ENCODE data around the gene COX7A2L.
A peak's percentile ranks its signal among the peaks of the same experiment; 100 is the strongest.
"Not testable (repeated sequence)": the region's sequence is repeated elsewhere in the genome, so short reads cannot be mapped to it uniquely, and the experiment has no call there.

The COX7A2L gene

GRCh38 chr2:42359304-42359964 lies 1.6 kb downstream of the COX7A2L start:
- TF ChIP-seq CTCF (IDR thresholded peaks at IDR 0.05; ENCODE audit: low read depth, low read length, missing control alignments), result no peak
- peak overlapping the region; percentile 84 for H3K4me3 ChIP-seq (replicated peaks; ENCODE audit: low read depth, low read length)
- DNase-seq (ENCODE audit: extremely low read depth, low read depth), result no peak

GRCh38 chr2:42353792-42354429 lies 7.1 kb downstream of the COX7A2L start:
- DNase-seq (ENCODE audit: extremely low read depth, low read depth), result no peak
- no peak for TF ChIP-seq CTCF (IDR thresholded peaks at IDR 0.05; ENCODE audit: low read depth, low read length, missing control alignments)

GRCh38 chr2:42351864-42352263 lies 9.2 kb downstream of the COX7A2L start:
- no peak overlapping the region for H3K4me3 ChIP-seq (replicated peaks; ENCODE audit: low read depth, low read length)
- DNase-seq (ENCODE audit: extremely low read depth, low read depth), result no peak
- no peak for TF ChIP-seq CTCF (IDR thresholded peaks at IDR 0.05; ENCODE audit: low read depth, low read length, missing control alignments)

More at GRCh38 chr2:42353792-42354429, 7.1 kb downstream of the COX7A2L start:
- H3K4me3 ChIP-seq (replicated peaks; ENCODE audit: low read depth, low read length), result no peak overlapping the region

DNA sequence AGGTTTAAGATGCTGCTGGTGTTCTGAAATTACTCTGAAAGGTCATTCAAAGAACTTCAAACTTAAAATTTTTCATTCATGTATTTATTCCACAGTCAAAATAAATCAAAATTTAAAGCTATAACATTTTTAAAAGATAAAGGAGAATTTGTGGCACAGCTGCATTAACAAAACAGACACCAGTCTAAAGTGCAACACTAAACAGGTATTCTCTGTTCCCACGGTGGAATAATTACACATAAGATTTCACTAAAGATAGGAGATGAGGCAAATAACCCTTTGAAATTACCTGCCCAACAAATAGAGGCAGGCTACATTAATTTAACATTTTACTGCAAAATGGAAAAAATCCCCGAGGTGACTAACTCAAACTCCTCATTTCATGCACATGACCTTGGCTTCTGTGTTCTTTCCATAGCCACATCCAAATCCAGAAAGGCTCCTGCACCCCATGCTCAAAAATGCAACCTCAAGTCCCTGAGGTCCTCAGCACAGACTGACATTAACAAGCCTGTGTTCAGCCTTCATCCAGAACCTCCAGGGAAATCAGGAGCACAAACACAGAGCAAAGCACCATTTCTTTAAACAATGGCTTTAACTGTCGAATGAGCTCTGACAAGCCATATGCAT lies 10.5 kb downstream of the COX7A2L start:
- H3K4me3 ChIP-seq (replicated peaks; ENCODE audit: low read depth, low read length), result no peak overlapping the region
- DNase-seq (ENCODE audit: extremely low read depth, low read depth), result no peak
- TF ChIP-seq CTCF (IDR thresholded peaks at IDR 0.05; ENCODE audit: low read depth, low read length, missing control alignments), result no peak

DNA sequence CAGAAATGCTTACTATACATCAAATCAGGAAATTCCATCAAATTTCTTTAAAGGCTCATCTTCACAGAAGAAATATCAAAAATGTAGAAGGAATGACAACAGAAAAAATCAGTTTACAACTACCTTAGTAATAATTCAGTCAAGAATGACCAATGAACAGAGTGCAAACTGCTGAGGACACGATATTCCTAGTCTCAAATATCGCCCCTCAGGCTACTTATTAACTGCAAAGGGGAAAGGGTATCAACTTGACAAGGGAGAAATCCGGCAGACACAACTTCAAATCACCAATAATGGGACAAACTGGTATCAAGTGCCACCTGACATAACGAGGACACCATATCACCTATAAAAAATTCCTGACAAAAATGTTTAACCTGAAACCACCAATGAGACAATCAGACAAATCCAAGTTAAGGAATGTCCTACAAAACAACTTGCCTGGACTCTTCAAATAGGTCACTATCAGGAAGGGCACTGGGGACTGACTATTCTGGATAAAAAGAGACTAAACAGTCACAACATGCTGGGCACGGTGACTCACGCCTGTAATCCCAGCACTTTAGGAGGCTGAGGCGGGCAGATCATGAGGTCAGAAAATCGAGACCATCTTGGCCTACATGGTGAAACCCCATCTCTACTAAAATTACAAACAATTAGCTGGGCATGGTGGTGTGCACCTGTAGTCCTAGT lies 12.8 kb downstream of the COX7A2L start:
- H3K4me3 ChIP-seq (replicated peaks; ENCODE audit: low read depth, low read length), result no peak overlapping the region
- DNase-seq (ENCODE audit: extremely low read depth, low read depth), result no peak
- no peak for TF ChIP-seq CTCF (IDR thresholded peaks at IDR 0.05; ENCODE audit: low read depth, low read length, missing control alignments)

DNA sequence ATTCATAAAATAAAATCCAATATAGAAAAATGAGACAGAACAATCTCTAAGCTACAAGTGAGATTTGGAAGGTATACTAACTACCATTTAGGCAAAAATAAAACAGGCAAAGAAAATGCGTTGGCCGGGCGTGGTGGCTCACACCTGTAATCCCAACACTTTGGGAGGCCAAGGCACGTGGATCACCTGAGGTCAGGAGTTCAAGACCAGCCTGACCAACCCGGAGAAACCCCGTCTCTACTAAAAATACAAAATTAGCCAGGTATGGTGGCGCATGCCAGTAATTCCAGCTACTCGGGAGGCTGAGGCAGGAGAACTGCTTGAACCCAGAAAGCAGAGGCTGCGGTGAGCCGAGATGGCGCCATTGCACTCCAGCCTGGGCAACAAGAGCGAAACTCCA lies 13.5 kb downstream of the COX7A2L start:
- DNase-seq (ENCODE audit: extremely low read depth, low read depth); H3K4me3 ChIP-seq (replicated peaks; ENCODE audit: low read depth, low read length): not testable (repeated sequence)

- DNase-seq (ENCODE audit: extremely low read depth, low read depth); H3K4me3 ChIP-seq (replicated peaks; ENCODE audit: low read depth, low read length): not testable (repeated sequence)
These were observed 14.2 kb downstream of the COX7A2L start for GRCh38 chr2:42346856-42347255.
